CD4-positive, alpha-beta T cell treated with Interleukin-21 for 1 hour (primary cell): ENCODE measurements around the gene KRTAP6-3.

ENCODE experiments used
- DNase-seq: peaks from one replicate; pipeline ENCODE4 v3.0.0-alpha.2; 2020

KRTAP6-3 gene

DNA sequence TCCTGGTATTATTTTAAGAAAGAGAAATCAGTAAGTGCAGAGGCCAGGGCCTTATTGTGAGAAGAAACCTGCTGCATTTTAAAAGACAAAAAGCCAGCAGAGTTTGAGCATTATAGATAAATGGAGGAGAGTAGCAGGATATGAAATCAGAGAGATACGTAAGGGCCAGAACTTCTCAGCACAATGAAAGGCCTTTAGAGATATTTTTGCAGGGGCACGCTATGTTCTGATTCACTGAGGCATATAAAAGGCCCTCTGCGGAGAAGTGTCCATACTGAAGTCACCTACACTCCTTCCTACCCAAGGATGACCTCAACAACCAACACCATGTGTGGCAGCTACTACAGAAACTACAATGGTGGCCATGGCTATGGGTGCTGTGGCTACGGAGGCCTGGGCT, at the start of gene KRTAP6-3:
Gene KRTAP6-3, plus strand, starts transcription at position 301 of the 400 bp plus-strand sequence. Its CDS starts 6 bp downstream, at position 307.
- DNase-seq = no peak

DNA sequence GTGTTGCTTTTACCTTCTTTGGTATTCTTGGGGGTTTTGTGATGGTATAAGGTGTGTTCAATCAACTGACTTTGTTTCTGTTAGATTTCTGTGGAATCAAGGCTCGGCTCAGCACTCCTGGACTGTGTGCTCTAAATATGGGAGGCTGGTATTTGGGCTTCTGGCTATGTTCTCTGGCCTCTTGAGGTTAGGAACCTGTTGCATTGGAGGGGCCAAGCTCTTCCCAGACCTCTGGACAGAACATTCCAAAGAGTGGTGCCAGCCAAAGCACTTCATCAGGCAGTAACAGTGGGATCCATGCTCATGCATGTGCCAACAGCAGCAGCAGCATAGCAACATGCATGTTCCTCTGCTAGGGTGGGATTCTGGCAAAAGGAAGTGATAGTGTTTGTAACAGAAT, 39.5 kb upstream of the KRTAP6-3 start:
- DNase-seq = no peak

GRCh38 chr21:30555095-30555494, 37.1 kb upstream of the KRTAP6-3 start:
- DNase-seq = no peak

- no peak for DNase-seq
Observed at GRCh38 chr21:30561264-30561895, 30.9 kb upstream of the KRTAP6-3 start, which contains the start of gene KRTAP19-7. TSS of gene KRTAP19-7 (minus strand) at chr21:30561314. CDS start at chr21:30561289, 25 bp downstream.

DNA sequence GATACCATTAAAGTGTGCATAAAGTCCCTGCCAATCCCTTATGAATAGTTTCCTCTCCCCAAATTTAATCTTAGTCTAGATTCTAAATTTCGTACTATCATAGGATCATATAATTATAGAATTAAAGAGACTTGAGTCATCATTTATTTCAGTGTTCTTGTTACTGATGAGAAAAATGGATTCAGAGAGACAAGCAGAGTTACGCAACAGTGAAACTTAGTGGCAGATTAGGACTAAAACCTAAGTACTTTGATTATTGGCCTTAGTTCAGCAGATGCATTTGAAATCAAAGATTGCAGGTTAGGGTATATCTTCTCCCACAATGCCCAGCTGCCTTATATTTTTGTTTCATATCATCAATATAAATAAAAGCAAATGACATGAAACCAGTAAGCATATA, 30.3 kb upstream of the KRTAP6-3 start:
- no peak for DNase-seq

GRCh38 chr21:30563072-30563471, 29.2 kb upstream of the KRTAP6-3 start:
- no peak for DNase-seq

- DNase-seq = no peak
Observed at GRCh38 chr21:30563630-30564029, 28.6 kb upstream of the KRTAP6-3 start.

DNA sequence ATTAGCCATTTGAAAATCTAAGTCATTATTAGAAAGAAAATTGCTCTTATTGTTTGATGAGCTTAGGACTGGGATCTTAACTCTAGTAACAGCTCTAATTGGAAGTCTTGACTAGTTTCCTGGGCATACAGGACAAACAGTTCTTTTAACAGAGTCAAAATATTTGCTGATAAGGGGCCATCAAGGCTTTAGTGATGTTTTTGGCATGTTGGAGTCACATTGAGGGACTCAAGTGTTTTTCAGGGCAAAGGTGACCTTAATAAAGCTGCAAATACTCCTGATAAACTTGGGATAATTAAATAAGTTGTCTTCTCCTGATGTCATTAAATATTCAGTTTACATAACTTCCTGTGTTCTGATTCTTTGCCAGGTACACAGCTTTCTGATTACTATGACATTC, 24.6 kb upstream of the KRTAP6-3 start:
- DNase-seq = no peak

- no peak for DNase-seq
Observed at GRCh38 chr21:30577766-30578165, 14.5 kb upstream of the KRTAP6-3 start.

- no peak for DNase-seq
Observed at GRCh38 chr21:30579346-30579745, 12.9 kb upstream of the KRTAP6-3 start.

DNA sequence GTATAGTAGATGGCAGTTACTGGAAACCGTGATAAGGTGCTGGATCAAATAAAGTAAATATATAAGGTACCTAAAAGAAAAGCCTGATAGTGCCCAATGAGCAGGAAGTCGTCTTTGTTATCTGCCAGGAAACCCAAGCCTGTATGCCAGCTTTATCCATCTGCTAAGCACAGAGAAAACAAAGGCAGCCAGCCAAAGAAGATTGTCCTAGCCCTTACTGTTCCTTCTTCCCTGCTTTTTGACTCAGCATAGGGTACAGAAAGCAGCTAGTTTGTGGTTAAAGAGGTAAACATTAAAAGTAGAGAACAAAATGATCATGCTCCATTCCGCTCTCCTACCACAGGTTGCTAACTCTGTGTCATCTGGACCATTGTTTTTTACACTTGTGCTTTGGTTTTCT, 12.1 kb upstream of the KRTAP6-3 start:
- DNase-seq = no peak

GRCh38 chr21:30582870-30583269, 9.4 kb upstream of the KRTAP6-3 start:
- no peak for DNase-seq

DNA sequence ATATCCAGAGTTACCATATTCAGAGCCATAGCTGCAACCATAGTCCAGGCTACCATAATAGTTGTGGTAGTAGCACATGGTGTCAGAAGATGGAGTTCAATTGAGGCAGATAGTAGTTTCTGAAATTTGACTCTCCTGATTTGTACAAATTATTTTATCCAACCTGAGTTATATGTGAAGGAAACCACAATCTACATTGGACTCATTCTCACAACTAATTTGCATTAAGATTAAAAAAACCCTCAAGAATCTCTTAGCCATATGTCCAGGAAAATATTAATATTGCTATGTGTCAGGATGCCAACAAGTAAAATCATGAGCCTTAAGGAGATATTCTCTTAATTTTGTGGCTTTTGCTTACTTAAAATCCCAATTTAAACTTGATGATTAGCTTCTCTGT, 1.9 kb upstream of the KRTAP6-3 start, which contains the start of gene KRTAP22-2:
Gene KRTAP22-2, minus strand, starts transcription at position 101 of the 400 bp plus-strand sequence.
- no peak for DNase-seq

DNA sequence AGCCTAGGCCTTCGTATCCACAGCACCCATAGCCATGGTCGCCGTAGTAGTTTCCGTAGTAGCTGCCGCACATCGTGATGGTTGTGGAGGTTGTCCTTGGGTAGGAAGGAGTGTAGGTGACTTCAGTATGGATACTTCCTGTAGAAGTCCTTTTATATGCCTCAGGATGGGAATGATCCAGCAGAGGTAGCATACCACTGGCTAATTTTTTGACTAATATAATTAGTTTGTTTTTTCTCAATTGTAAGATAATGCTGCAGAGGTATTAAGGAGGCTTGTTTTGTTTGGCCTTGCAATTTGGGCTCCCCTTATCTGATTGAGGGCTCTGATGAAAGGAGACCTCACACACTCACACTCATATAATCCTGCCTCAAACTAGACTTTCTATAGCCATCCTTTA, 6.6 kb downstream of the KRTAP6-3 start, which contains the start of gene KRTAP6-2:
Gene KRTAP6-2, minus strand, starts transcription at position 101 of the 400 bp plus-strand sequence. Its CDS starts 28 bp downstream, at position 73.
- DNase-seq = no peak

GRCh38 chr21:30600787-30601186, 8.5 kb downstream of the KRTAP6-3 start, which contains the start of gene KRTAP22-1:
TSS of gene KRTAP22-1 (plus strand) at chr21:30601087.
- no peak for DNase-seq

DNA sequence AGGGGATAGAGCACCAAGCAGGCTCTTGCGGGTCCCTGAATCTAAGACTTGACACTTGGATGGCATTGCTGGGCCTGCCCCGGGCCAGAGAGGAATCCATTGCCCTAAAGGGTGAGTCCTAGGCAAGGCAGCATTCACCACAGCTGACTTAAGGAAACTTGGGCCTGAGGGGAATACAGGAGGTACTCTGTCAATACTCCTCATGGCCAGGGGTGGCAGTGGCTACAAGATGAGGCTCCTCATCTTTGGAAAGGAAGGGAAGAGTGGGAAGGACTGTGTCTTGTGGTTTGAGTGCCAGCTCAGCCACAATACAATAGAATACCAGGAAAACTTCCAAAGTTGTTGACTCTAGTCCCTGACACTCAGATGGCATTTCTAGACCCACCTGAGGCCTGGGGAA, 13.7 kb downstream of the KRTAP6-3 start:
- DNase-seq = no peak

DNA sequence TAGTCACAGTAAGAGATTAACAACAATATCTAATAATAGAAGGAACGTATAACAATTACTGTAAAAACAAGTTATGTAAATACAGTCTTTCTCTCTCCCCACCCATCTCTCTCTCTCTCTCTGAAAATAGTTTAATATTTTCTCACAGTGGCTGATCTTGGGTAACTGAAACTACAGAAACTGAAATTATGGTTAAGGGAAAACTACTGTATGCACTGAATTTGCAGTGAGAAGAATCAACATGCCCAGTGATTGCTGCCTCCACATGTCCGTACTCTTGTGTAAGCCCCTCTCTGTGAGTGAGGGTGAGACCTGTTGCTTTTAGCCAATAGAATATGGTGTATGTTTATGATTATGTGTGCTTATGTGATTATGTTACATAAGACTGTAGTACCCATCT, 19.9 kb downstream of the KRTAP6-3 start:
- no peak for DNase-seq

DNA sequence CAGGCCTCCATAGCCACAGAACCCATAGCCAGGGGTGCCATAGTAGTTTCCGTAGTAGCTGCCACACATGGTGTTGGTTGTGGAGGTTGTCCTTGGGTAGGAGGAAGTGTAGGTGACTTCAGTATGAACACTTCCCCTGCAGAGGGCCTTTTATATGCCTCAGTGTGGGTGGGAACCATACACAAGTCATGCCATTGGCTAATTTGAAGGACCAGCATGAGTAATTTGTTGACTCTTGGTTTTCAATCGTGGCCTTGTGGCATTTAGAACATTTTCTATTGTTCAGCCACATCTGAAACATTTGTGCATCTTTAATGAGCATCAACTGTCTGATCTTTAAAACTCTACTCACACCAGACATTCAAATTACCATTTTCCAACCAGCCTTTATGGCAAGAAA, 21.6 kb downstream of the KRTAP6-3 start, which contains the start of gene KRTAP6-1:
Gene KRTAP6-1, minus strand, starts transcription at position 95 of the 400 bp plus-strand sequence. Its CDS starts 26 bp downstream, at position 69.
- no peak for DNase-seq

- DNase-seq = no peak
Observed at GRCh38 chr21:30615199-30615598, 23.0 kb downstream of the KRTAP6-3 start.

GRCh38 chr21:30616125-30616524, 23.9 kb downstream of the KRTAP6-3 start, which contains the start of gene KRTAP20-1:
TSS of gene KRTAP20-1 (plus strand) at chr21:30616425. CDS start at chr21:30616455, 30 bp downstream.
- no peak for DNase-seq

- DNase-seq = no peak
Observed at GRCh38 chr21:30620080-30620479, 27.8 kb downstream of the KRTAP6-3 start.

DNA sequence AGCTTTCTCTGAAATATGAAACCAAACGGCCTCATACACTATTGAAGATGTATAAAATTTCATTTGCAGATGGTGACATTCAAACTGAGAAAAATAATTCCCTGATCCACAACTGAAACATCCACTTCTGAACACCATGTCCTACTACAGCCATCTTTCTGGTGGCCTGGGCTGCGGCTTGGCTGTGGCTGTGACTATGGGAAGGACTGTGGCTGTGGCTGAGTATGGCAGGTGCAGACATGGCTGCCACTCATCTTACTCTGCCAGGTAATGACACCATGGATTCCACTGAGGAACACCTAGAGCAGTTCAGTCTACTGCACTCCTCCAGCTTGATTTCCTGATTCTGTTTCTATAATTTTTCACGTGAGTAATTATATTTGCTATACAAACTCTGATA, 28.3 kb downstream of the KRTAP6-3 start, which contains the start of gene KRTAP20-4:
Gene KRTAP20-4, plus strand, starts transcription at position 106 of the 400 bp plus-strand sequence.
- DNase-seq = no peak

GRCh38 chr21:30623362-30623761, 31.1 kb downstream of the KRTAP6-3 start:
- DNase-seq = no peak

- no peak for DNase-seq
Observed at GRCh38 chr21:30625449-30626165, 33.4 kb downstream of the KRTAP6-3 start.
